Ascending aorta (tissue), 2 donors: ENCODE data around the gene CLEC6A. TPM values are rescaled to one million over a fixed set of nuclear protein-coding genes. Genes with fewer than 3 reads are reported as not detected.
"Not testable (repeated sequence)": the region's sequence is repeated elsewhere in the genome, so short reads cannot be mapped to it uniquely, and the experiment has no call there.

Source experiments
- DNase-seq, 2 donors: peaks; one replicate each; pipeline ENCODE4 v3.0.0-alpha.2; 2019; ENCODE audit warnings: low spot score in 2 of 2
- H3K27ac ChIP-seq, 2 donors: fragments of 200-600 bp; sonication (generic); one replicate each; pipeline ENCODE4 v1.5.1; 2016 to 2017; ENCODE audit warnings: mild to moderate bottlenecking in 1 of 2
- H3K27me3 ChIP-seq: fragments of 200-600 bp; sonication (generic); one replicate; pipeline ENCODE4 v1.5.1; 2017
- H3K36me3 ChIP-seq, 2 donors: fragments of 200-600 bp; sonication (generic); one replicate each; pipeline ENCODE4 v1.5.1; 2016
- H3K4me1 ChIP-seq, 2 donors: fragments of 200-600 bp; sonication (generic); one replicate each; pipeline ENCODE4 v1.5.1; 2016 to 2017; ENCODE audit warnings: mild to moderate bottlenecking in 1 of 2
- H3K4me3 ChIP-seq, 2 donors: fragments of 200-600 bp; sonication (generic); one replicate each; pipeline ENCODE4 v1.5.1; 2016 to 2017; ENCODE audit warnings: mild to moderate bottlenecking in 1 of 2
- H3K9me3 ChIP-seq, 2 donors: fragments of 200-600 bp; sonication (generic); one replicate each; pipeline ENCODE4 v1.5.1; 2016
- CTCF ChIP-seq, 3 experiments: fragments of 200-600 bp in 2 of 3; fragments of 450-650 bp in 1 of 3; sonication (generic) in 2 of 3; IDR thresholded peaks; one replicate each; pipeline ENCODE4 v1.5.1; 2016 to 2019; ENCODE audit warnings: antibody characterized with exemption in 3 of 3, mild to moderate bottlenecking in 1 of 3, moderate library complexity in 1 of 3
- intact Hi-C: fragments of 100-400 bp; cut with DNase I; formaldehyde crosslinking; loops from one replicate; pipeline ENCODE4 v1.15.1; 2023
- total RNA-seq: library from RNA; depleted of rRNA; stranded (reverse); fragments of >200 nt; gene quantifications from one replicate; pipeline ENCODE4 v1.1.0, GENCODE V29; 2016

Gene CLEC6A
- total RNA-seq, 1 donor from 2014 or later = not detected

GRCh38 chr12:8483079-8483478, 27.3 kb downstream of the CLEC6A start:
- Histone ChIP-seq H3K4me3 (no peak overlapping the region), H3K9me3 (no peaks in the 10 kb centered on the region), H3K4me1 (no peaks in the 10 kb centered on the region), H3K27me3 (no peaks in the 10 kb centered on the region), H3K27ac (no peak overlapping the region), H3K36me3 (no peaks in the 10 kb centered on the region)
- DNase-seq = no peak
- intact Hi-C loops = no loop called here
- no peak for TF ChIP-seq CTCF (IDR thresholded peaks at IDR 0.05)

- DNase-seq = no peak
- H3K4me3 ChIP-seq = no peak overlapping the region
- no peaks in the 10 kb centered on the region for H3K9me3 ChIP-seq
- H3K27me3 ChIP-seq = no peaks in the 10 kb centered on the region
- no peak for TF ChIP-seq CTCF (IDR thresholded peaks at IDR 0.05)
- no peaks in the 10 kb centered on the region for H3K36me3 ChIP-seq
- H3K4me1 ChIP-seq = no peaks in the 10 kb centered on the region
- no peak overlapping the region for H3K27ac ChIP-seq
- intact Hi-C loops = no loop called here
Measured at GRCh38 chr12:8491646-8492530, 36.1 kb downstream of the CLEC6A start.

- no peaks in the 10 kb centered on the region for H3K4me1 ChIP-seq
- H3K4me3 ChIP-seq = no peak overlapping the region
- H3K36me3 ChIP-seq = no peaks in the 10 kb centered on the region
- no peaks in the 10 kb centered on the region for H3K9me3 ChIP-seq
- H3K27ac ChIP-seq = no peak overlapping the region
- TF ChIP-seq CTCF (IDR thresholded peaks at IDR 0.05) = no peak
- H3K27me3 ChIP-seq = no peaks in the 10 kb centered on the region
- intact Hi-C loops = no loop called here
- DNase-seq = peak in 1 of 2 donors; percentile 68
Measured at GRCh38 chr12:8493084-8493483, 37.3 kb downstream of the CLEC6A start.

- intact Hi-C loops, H3K4me3 ChIP-seq, H3K27me3 ChIP-seq, H3K27ac ChIP-seq, DNase-seq, H3K9me3 ChIP-seq, H3K4me1 ChIP-seq, H3K36me3 ChIP-seq: not testable (repeated sequence)
Measured at GRCh38 chr12:8495671-8496070, 39.9 kb downstream of the CLEC6A start.

GRCh38 chr12:8496074-8496473, 40.3 kb downstream of the CLEC6A start:
- H3K9me3 ChIP-seq, H3K4me3 ChIP-seq, DNase-seq, H3K27me3 ChIP-seq, H3K36me3 ChIP-seq, H3K27ac ChIP-seq, H3K4me1 ChIP-seq, intact Hi-C loops: not testable (repeated sequence)

GRCh38 chr12:8499616-8500015, 43.9 kb downstream of the CLEC6A start:
- TF ChIP-seq CTCF (IDR thresholded peaks at IDR 0.05) = no peak
- no peak overlapping the region for H3K4me3 ChIP-seq
- intact Hi-C loops = no loop called here

More at GRCh38 chr12:8499616-8500015, 43.9 kb downstream of the CLEC6A start:
- no peak for DNase-seq
- no peaks in the 10 kb centered on the region for H3K27me3 ChIP-seq
- H3K4me1 ChIP-seq = no peaks in the 10 kb centered on the region
- H3K27ac ChIP-seq = no peak overlapping the region
- H3K36me3 ChIP-seq = no peaks in the 10 kb centered on the region
- H3K9me3 ChIP-seq = no peaks in the 10 kb centered on the region
